Activated gamma-delta T cell treated with anti-CD3 and anti-CD28 coated beads, Interleukin-2, amount 50 U/mL, for 16 hours (primary cell): ENCODE measurements around the gene BRCA1.
"Not testable (repeated sequence)": the region's sequence is repeated elsewhere in the genome, so short reads cannot be mapped to it uniquely, and the experiment has no call there.

ENCODE experiments used
- DNase-seq: peaks from one replicate; pipeline ENCODE4 v3.0.0-alpha.2; 2020; ENCODE audit warnings: low read depth

The BRCA1 gene

GRCh38 chr17:43068570-43069367, 56.4 kb downstream of the BRCA1 start:
- DNase-seq = no peak

GRCh38 chr17:43062984-43063638, 62.1 kb downstream of the BRCA1 start:
- no peak for DNase-seq

GRCh38 chr17:43056051-43056450, 69.1 kb downstream of the BRCA1 start:
- no peak for DNase-seq

GRCh38 chr17:43053008-43053407, 72.2 kb downstream of the BRCA1 start:
- DNase-seq = not testable (repeated sequence)

GRCh38 chr17:43051969-43052368, 73.2 kb downstream of the BRCA1 start:
- DNase-seq = no peak

- DNase-seq = no peak
Observed at GRCh38 chr17:43044024-43044423, 81.1 kb downstream of the BRCA1 start.

GRCh38 chr17:43043307-43043706, 81.9 kb downstream of the BRCA1 start:
- DNase-seq = no peak

- DNase-seq = no peak
Observed at GRCh38 chr17:43042025-43042628, 83.0 kb downstream of the BRCA1 start.

GRCh38 chr17:43040655-43041054, 84.5 kb downstream of the BRCA1 start:
- DNase-seq = no peak

GRCh38 chr17:43039646-43040045, 85.5 kb downstream of the BRCA1 start:
- no peak for DNase-seq

GRCh38 chr17:43034894-43035293, 90.3 kb downstream of the BRCA1 start:
- DNase-seq = no peak

- DNase-seq = no peak
Observed at GRCh38 chr17:43033948-43034881, 90.9 kb downstream of the BRCA1 start.

GRCh38 chr17:43031666-43032065, 93.5 kb downstream of the BRCA1 start:
- DNase-seq = no peak

GRCh38 chr17:43030137-43030767, 94.9 kb downstream of the BRCA1 start:
- DNase-seq = no peak

GRCh38 chr17:43028221-43028861, 96.8 kb downstream of the BRCA1 start:
- DNase-seq = no peak

- no peak for DNase-seq
Observed at GRCh38 chr17:43027091-43028032, 97.8 kb downstream of the BRCA1 start.

- no peak for DNase-seq
Observed at GRCh38 chr17:43026595-43026994, 98.6 kb downstream of the BRCA1 start.

- DNase-seq = no peak
Observed at GRCh38 chr17:43025766-43026537, 99.2 kb downstream of the BRCA1 start.

GRCh38 chr17:43025290-43025657, 99.9 kb downstream of the BRCA1 start:
- no peak for DNase-seq
